WTC11 (cell line): Measurements from ENCODE around the gene IL20RA. TPM values are rescaled to one million over a fixed set of nuclear protein-coding genes. Genes with fewer than 3 reads are reported as not detected.
A peak's percentile ranks its signal among the peaks of the same experiment; 100 is the strongest.

Experiments used
- ATAC-seq: fragments of 200-7000 bp; cut with Tn5 transposase; 2 replicates; pipeline ENCODE4 v1.10.0; 2021; ENCODE audit warnings: mild to moderate bottlenecking, moderate library complexity
- CTCF ChIA-PET: fragments of 300-600 bp; sonication (Branson Sonifier 250); formaldehyde crosslinking; loops from one replicate; lab custom pipeline; 2021; ENCODE audit warnings: antibody characterized with exemption; lab: Charles Lee
- POLR2A ChIA-PET: fragments of 350-600 bp; sonication (Branson Sonifier 250); formaldehyde crosslinking; loops from one replicate; lab custom pipeline; 2021; ENCODE audit warnings: antibody characterized with exemption; lab: Charles Lee
- DNase-seq: peaks from one replicate; pipeline ENCODE4 v3.0.0; 2021; ENCODE audit warnings: low spot score
- H3K27ac Mint-ChIP-seq: 2 replicates; pipeline ENCODE4 v1.8.0; 2021; ENCODE audit warnings: mixed read lengths
- H3K27me3 Mint-ChIP-seq: 2 replicates; pipeline ENCODE4 v1.8.0; 2021; ENCODE audit warnings: low read depth, mild to moderate bottlenecking, moderate library complexity, mixed read lengths
- H3K36me3 Mint-ChIP-seq: 2 replicates; pipeline ENCODE4 v1.8.0; 2021; ENCODE audit warnings: mixed read lengths
- H3K4me1 Mint-ChIP-seq: 2 replicates; pipeline ENCODE4 v1.8.0; 2022; ENCODE audit warnings: mixed read lengths
- H3K4me3 Mint-ChIP-seq: 2 replicates; pipeline ENCODE4 v1.8.0; 2021; ENCODE audit warnings: mild to moderate bottlenecking, moderate library complexity, mixed read lengths
- H3K9me3 Mint-ChIP-seq: 2 replicates; pipeline ENCODE4 v1.8.0; 2021; ENCODE audit warnings: mixed read lengths
- CREM ChIP-seq: sonication (generic); formaldehyde crosslinking; IDR thresholded peaks from 2 replicates; pipeline ENCODE4 v1.8.1; 2022; ENCODE audit warnings: mild to moderate bottlenecking, missing genetic modification reagents, moderate library complexity
- FOXP4 ChIP-seq: sonication (generic); formaldehyde crosslinking; IDR thresholded peaks from 2 replicates; pipeline ENCODE4 v1.8.0; 2022; ENCODE audit warnings: mild to moderate bottlenecking, missing genetic modification reagents
- GABPB1 ChIP-seq: sonication (generic); formaldehyde crosslinking; IDR thresholded peaks from 2 replicates; pipeline ENCODE4 v1.8.1; 2023; ENCODE audit warnings: mild to moderate bottlenecking, missing genetic modification reagents
- HMGA2 ChIP-seq: fragments of 250-450 bp; sonication (Bioruptor Pico); IDR thresholded peaks from 2 replicates; pipeline ENCODE4 v1.4.0; 2021; ENCODE audit warnings: mild to moderate bottlenecking, moderate library complexity
- IRF1 ChIP-seq: sonication (generic); formaldehyde crosslinking; IDR thresholded peaks from 2 replicates; pipeline ENCODE4 v1.8.0; 2023; ENCODE audit warnings: missing genetic modification reagents
- KAT7 ChIP-seq: sonication (generic); formaldehyde crosslinking; IDR thresholded peaks from 2 replicates; pipeline ENCODE4 v1.8.1; 2023; ENCODE audit warnings: missing genetic modification reagents, mild to moderate bottlenecking, borderline replicate concordance
- NFYB ChIP-seq: sonication (generic); formaldehyde crosslinking; conservative IDR thresholded peaks from 2 replicates; pipeline ENCODE4 v1.8.0; 2022; ENCODE audit warnings: low read depth, missing genetic modification reagents
- NR3C1 ChIP-seq: sonication (generic); formaldehyde crosslinking; conservative IDR thresholded peaks from 2 replicates; pipeline ENCODE4 v1.8.1; 2023; ENCODE audit warnings: low read depth, mild to moderate bottlenecking, missing genetic modification reagents
- SMAD3 ChIP-seq: sonication (generic); formaldehyde crosslinking; IDR thresholded peaks from 2 replicates; pipeline ENCODE4 v1.8.0; 2022; ENCODE audit warnings: missing genetic modification reagents, mild to moderate bottlenecking, borderline replicate concordance
- ZNF423 ChIP-seq: fragments of 250-450 bp; sonication (Bioruptor Pico); IDR thresholded peaks from 2 replicates; pipeline ENCODE4 v2.1.2; 2022; ENCODE audit warnings: mild to moderate bottlenecking, moderate library complexity
- total RNA-seq: library from RNA; stranded (reverse); gene quantifications from 3 replicates; pipeline ENCODE4 v1.2.3, GENCODE V29; 2021
- TF ChIP-seq, protein P1 (sequence below): fragments of 250-450 bp; sonication (Bioruptor Pico); IDR thresholded peaks from 2 replicates; pipeline ENCODE4 v2.1.2; 2022; ENCODE audit warnings: mild to moderate bottlenecking, moderate library complexity
- TF ChIP-seq, protein P2 (sequence below): sonication (generic); formaldehyde crosslinking; IDR thresholded peaks from 2 replicates; pipeline ENCODE4 v1.8.0; 2022; ENCODE audit warnings: mild to moderate bottlenecking, missing genetic modification reagents
- TF ChIP-seq, protein P3 (sequence below): fragments of 250-450 bp; sonication (Bioruptor Pico); conservative IDR thresholded peaks from 2 replicates; pipeline ENCODE4 v1.9.0; 2021; ENCODE audit warnings: mild to moderate bottlenecking
- TF ChIP-seq, protein P4 (sequence below): fragments of 250-450 bp; sonication (Bioruptor Pico); IDR thresholded peaks from 2 replicates; pipeline ENCODE4 v1.9.0; 2021; ENCODE audit warnings: mild to moderate bottlenecking
- TF ChIP-seq, protein P5 (sequence below): sonication (generic); formaldehyde crosslinking; IDR thresholded peaks from 2 replicates; pipeline ENCODE4 v1.8.1; 2023; ENCODE audit warnings: mild to moderate bottlenecking, missing genetic modification reagents

Gene IL20RA
- total RNA-seq, 1 experiment from 2014 or later: 1.3 TPM

DNA sequence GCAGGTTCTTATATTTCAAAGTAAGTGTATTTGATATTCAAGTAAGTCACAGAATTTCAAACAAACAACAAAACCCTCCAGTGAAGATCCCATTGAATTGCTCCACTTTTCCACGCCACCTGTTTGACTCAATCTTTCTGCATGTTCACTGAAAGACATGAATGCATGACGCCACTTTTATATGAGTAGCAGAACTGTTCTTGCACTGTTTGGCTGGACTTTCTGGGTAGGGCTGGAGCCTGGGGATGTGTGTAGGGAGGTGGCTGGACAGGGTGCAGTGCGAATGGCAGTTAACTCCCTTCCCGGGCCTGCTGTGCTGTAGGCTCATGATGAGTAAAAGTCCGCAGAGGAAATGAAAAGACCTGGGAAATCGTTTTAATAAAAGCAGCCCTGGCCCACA lies 39.7 kb downstream of the IL20RA start (continued):
- TF ChIP-seq CREM (CRISPR knock-in tag) (no peak), HMGA2 (CRISPR knock-in tag) (no peak), GABPB1 (no peak), NR3C1 (no peak)
- TF ChIP-seq, protein P1, sequence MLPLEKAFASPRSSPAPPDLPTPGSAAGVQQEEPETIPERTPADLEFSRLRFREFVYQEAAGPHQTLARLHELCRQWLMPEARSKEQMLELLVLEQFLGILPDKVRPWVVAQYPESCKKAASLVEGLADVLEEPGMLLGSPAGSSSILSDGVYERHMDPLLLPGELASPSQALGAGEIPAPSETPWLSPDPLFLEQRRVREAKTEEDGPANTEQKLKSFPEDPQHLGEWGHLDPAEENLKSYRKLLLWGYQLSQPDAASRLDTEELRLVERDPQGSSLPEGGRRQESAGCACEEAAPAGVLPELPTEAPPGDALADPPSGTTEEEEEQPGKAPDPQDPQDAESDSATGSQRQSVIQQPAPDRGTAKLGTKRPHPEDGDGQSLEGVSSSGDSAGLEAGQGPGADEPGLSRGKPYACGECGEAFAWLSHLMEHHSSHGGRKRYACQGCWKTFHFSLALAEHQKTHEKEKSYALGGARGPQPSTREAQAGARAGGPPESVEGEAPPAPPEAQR (CRISPR knock-in tag): no peak

DNA sequence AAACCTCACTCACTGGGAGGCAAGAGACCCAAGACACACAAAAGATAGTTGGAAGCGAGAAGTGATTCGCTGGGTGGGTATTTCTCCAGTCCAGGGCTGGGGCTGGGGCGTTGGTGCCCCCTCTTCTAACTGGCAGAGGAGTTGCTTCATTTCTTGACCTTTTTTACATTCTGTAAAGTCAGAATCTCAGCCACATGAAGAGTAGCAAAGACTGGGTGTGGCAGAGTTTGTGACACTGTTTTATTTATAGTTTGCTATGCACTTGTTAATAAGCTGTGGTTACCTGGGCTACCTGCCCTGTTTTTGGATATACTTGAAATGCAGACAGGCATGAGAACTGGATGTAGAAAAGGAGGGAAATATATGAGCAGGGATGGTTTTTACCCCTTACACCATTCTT lies 42.3 kb downstream of the IL20RA start:
- Mint-ChIP-seq H3K9me3 (no peaks in the 10 kb centered on the region), H3K36me3 (no peaks in the 10 kb centered on the region), H3K4me1 (peaks cover 41% of the 10 kb centered on the region), H3K27me3 (peaks cover 6% of the 10 kb centered on the region), H3K27ac (no peak overlapping the region), H3K4me3 (peak overlapping the region; percentile 58; the same call in 1 of the 2 replicates)
- DNase-seq (no peak), ATAC-seq (no peak)
- TF ChIP-seq, protein P2, sequence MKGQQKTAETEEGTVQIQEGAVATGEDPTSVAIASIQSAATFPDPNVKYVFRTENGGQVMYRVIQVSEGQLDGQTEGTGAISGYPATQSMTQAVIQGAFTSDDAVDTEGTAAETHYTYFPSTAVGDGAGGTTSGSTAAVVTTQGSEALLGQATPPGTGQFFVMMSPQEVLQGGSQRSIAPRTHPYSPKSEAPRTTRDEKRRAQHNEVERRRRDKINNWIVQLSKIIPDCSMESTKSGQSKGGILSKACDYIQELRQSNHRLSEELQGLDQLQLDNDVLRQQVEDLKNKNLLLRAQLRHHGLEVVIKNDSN (CRISPR knock-in tag): no peak
- TF ChIP-seq, protein P3, sequence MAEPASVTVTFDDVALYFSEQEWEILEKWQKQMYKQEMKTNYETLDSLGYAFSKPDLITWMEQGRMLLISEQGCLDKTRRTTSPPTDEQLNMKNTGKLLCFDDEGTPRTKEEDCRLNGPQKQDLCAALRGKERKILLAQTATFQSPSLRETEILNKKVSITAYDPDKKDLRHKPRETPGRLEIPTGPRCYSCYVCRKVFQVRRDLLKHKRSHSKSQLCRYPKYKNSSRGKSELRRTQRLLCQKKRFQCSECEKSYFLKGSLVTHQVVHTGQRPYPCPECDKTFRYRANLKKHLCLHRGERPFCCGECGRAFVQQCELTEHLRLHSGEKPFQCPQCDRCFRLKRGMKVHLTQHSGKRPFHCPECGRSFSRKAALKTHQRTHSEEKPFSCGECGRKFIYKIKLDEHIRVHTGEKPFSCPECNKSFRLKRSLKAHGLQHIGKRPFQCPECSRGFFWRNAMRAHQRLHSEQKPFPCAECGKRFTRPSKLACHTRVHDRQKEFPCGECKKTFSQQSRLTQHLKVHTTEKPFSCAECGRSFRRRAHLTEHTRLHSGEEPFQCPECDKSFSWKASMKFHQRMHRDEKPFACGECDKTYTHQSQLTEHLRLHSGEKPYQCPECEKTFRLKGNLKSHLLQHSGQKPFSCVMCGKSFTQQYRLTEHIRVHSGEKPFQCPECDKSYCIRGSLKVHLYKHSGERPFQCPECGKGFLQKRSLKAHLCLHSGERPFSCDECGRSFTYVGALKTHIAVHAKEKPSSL (CRISPR knock-in tag): no peak
- TF ChIP-seq SMAD3 (CRISPR knock-in tag): no peak
- TF ChIP-seq ZNF423: no peak
- TF ChIP-seq, protein P4, sequence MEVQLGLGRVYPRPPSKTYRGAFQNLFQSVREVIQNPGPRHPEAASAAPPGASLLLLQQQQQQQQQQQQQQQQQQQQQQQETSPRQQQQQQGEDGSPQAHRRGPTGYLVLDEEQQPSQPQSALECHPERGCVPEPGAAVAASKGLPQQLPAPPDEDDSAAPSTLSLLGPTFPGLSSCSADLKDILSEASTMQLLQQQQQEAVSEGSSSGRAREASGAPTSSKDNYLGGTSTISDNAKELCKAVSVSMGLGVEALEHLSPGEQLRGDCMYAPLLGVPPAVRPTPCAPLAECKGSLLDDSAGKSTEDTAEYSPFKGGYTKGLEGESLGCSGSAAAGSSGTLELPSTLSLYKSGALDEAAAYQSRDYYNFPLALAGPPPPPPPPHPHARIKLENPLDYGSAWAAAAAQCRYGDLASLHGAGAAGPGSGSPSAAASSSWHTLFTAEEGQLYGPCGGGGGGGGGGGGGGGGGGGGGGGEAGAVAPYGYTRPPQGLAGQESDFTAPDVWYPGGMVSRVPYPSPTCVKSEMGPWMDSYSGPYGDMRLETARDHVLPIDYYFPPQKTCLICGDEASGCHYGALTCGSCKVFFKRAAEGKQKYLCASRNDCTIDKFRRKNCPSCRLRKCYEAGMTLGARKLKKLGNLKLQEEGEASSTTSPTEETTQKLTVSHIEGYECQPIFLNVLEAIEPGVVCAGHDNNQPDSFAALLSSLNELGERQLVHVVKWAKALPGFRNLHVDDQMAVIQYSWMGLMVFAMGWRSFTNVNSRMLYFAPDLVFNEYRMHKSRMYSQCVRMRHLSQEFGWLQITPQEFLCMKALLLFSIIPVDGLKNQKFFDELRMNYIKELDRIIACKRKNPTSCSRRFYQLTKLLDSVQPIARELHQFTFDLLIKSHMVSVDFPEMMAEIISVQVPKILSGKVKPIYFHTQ (CRISPR knock-in tag): no peak
- TF ChIP-seq IRF1 (CRISPR knock-in tag): no peak
- no peak for TF ChIP-seq NFYB (CRISPR knock-in tag)
- no peak for TF ChIP-seq KAT7
- TF ChIP-seq, protein P5, sequence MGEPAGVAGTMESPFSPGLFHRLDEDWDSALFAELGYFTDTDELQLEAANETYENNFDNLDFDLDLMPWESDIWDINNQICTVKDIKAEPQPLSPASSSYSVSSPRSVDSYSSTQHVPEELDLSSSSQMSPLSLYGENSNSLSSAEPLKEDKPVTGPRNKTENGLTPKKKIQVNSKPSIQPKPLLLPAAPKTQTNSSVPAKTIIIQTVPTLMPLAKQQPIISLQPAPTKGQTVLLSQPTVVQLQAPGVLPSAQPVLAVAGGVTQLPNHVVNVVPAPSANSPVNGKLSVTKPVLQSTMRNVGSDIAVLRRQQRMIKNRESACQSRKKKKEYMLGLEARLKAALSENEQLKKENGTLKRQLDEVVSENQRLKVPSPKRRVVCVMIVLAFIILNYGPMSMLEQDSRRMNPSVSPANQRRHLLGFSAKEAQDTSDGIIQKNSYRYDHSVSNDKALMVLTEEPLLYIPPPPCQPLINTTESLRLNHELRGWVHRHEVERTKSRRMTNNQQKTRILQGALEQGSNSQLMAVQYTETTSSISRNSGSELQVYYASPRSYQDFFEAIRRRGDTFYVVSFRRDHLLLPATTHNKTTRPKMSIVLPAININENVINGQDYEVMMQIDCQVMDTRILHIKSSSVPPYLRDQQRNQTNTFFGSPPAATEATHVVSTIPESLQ (CRISPR knock-in tag): no peak
- no peak for TF ChIP-seq FOXP4 (CRISPR knock-in tag)
- ChIA-PET POLR2A (no interaction called here), CTCF (no interaction called here)
